GM12891 (cell line): ENCODE measurements around the gene COL19A1.

ENCODE experiments used
- POLR2A ChIP-seq: IDR thresholded peaks from 2 replicates; pipeline ENCODE4 v1.6.1; 2011; ENCODE audit warnings: low read depth, low read length, control low read depth
- POLR2AphosphoS5 ChIP-seq: IDR thresholded peaks from 2 replicates; pipeline ENCODE4 v1.6.1; 2011; ENCODE audit warnings: low read depth, low read length, control low read depth
- SPI1 ChIP-seq: IDR thresholded peaks from 2 replicates; pipeline ENCODE4 v1.6.1; 2011; ENCODE audit warnings: low read depth, low read length, control low read depth

- no peak for TF ChIP-seq SPI1
- no peak for TF ChIP-seq POLR2A
- no peak for TF ChIP-seq POLR2AphosphoS5
Measured at GRCh38 chr6:69841862-69842261, 24.5 kb upstream of the COL19A1 start.
